ENCODE measurements around the gene VSTM1.

GRCh38 chr19:54013866-54014265 lies 49.8 kb downstream of the VSTM1 start:
- TF ChIP-seq POLR2AphosphoS5 (IDR thresholded peaks at IDR 0.05): no peak
- no peak for TF ChIP-seq POLR2A (IDR thresholded peaks at IDR 0.05; ENCODE audit: low read depth)
- no peak for TF ChIP-seq CTCF (IDR thresholded peaks at IDR 0.05)

All from esophagus muscularis mucosa (tissue), 3 donors.